HG03442 (cell line): ENCODE results near the gene DNAH17.

Experiments
- ATAC-seq: cut with Tn5 transposase; IDR thresholded peaks from one replicate; pipeline ENCODE4 v1.9.1; 2021; ENCODE audit warnings: mild to moderate bottlenecking, moderate library complexity; ENCODE audit not compliant: unreplicated experiment

Gene DNAH17

GRCh38 chr17:78375401-78376151 lies 201.6 kb downstream of the DNAH17 start:
- no peak for ATAC-seq

GRCh38 chr17:78374631-78375274 lies 202.4 kb downstream of the DNAH17 start:
- ATAC-seq = no peak

GRCh38 chr17:78374189-78374588 lies 203.0 kb downstream of the DNAH17 start:
- ATAC-seq = no peak
